Vagina (tissue), 2 donors: ENCODE data around the gene TMIGD1.

ENCODE experiments used
- POLR2A ChIP-seq, 2 donors: fragments of 450-650 bp; IDR thresholded peaks; one replicate each; pipeline ENCODE4 v1.6.1; 2017; ENCODE audit warnings: antibody characterized with exemption in 2 of 2, mild to moderate bottlenecking in 2 of 2, moderate library complexity in 2 of 2
- TF ChIP-seq, protein P1 (sequence below), 3 experiments: fragments of 450-650 bp in 2 of 3; fragments of 200-600 bp in 1 of 3; sonication (generic) in 1 of 3; IDR thresholded peaks; one replicate each; pipeline ENCODE4 v1.5.1; 2017 to 2019; ENCODE audit warnings: antibody characterized with exemption in 3 of 3, mild to moderate bottlenecking in 2 of 3, moderate library complexity in 2 of 3

DNA sequence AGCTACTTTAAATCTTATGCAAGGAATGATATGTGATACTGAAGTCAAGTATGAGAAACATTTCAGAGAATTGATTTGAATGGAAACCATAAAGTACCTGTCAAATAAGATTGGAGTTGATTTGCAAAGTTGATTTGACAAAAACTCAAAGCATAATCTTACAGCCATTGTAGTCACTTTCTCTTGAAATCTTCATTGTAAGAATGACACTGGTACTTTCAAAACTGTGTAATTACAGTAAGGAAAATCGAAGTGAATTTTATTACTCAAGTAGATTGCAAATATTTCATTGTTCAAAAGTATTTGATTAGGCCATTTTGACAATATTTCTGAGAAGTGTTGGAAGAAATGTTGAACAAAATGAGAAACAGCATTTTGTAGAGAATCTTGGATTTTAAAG, 48.5 kb upstream of the TMIGD1 start:
- TF ChIP-seq, protein P1, sequence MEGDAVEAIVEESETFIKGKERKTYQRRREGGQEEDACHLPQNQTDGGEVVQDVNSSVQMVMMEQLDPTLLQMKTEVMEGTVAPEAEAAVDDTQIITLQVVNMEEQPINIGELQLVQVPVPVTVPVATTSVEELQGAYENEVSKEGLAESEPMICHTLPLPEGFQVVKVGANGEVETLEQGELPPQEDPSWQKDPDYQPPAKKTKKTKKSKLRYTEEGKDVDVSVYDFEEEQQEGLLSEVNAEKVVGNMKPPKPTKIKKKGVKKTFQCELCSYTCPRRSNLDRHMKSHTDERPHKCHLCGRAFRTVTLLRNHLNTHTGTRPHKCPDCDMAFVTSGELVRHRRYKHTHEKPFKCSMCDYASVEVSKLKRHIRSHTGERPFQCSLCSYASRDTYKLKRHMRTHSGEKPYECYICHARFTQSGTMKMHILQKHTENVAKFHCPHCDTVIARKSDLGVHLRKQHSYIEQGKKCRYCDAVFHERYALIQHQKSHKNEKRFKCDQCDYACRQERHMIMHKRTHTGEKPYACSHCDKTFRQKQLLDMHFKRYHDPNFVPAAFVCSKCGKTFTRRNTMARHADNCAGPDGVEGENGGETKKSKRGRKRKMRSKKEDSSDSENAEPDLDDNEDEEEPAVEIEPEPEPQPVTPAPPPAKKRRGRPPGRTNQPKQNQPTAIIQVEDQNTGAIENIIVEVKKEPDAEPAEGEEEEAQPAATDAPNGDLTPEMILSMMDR (IDR thresholded peaks at IDR 0.05), result no peak
- TF ChIP-seq POLR2A (IDR thresholded peaks at IDR 0.05), result no peak
